Limb (tissue), 2 donors: Measurements from ENCODE around the gene HYAL3.

Source experiments
- DNase-seq, 2 donors: peaks; one replicate each; pipeline ENCODE4 v3.0.0-alpha.2; 2016; ENCODE audit errors: extremely low spot score in 2 of 2

HYAL3 gene

GRCh38 chr3:50298836-50299637, at the start of gene HYAL3, which contains the start of gene NAA80:
Gene HYAL3 (minus strand): TSS chr3:50299405. CDS start chr3:50295602, 3,803 bp downstream.
Gene NAA80 (minus strand): TSS chr3:50299405. CDS start chr3:50297463, 1,942 bp downstream.
- DNase-seq = peak; percentile 99 to 100

GRCh38 chr3:50347187-50347813, 48.1 kb upstream of the HYAL3 start:
- peak; percentile 74 to 85 for DNase-seq

GRCh38 chr3:50345586-50346234, 46.5 kb upstream of the HYAL3 start, which contains the start of gene ZMYND10:
Gene ZMYND10 (minus strand): TSS chr3:50345732. CDS start chr3:50345579, 153 bp downstream.
- peak; percentile 51 to 80 for DNase-seq

GRCh38 chr3:50345008-50345407, 45.8 kb upstream of the HYAL3 start:
- no peak for DNase-seq

GRCh38 chr3:50342813-50343633, 43.8 kb upstream of the HYAL3 start:
- DNase-seq = no peak

GRCh38 chr3:50341996-50342650, 42.9 kb upstream of the HYAL3 start:
- no peak for DNase-seq

- DNase-seq = no peak
Observed at GRCh38 chr3:50341537-50341936, 42.3 kb upstream of the HYAL3 start.

- peak; percentile 68 to 71 for DNase-seq
Observed at GRCh38 chr3:50340448-50341329, 41.5 kb upstream of the HYAL3 start, which contains the start of gene RASSF1. Gene RASSF1 (minus strand): TSS chr3:50340836. CDS start chr3:50340805, 31 bp downstream.

GRCh38 chr3:50340147-50340447, 40.9 kb upstream of the HYAL3 start:
- no peak for DNase-seq

- no peak for DNase-seq
Observed at GRCh38 chr3:50339485-50340146, 40.4 kb upstream of the HYAL3 start.

GRCh38 chr3:50338965-50339364, 39.8 kb upstream of the HYAL3 start:
- DNase-seq = no peak

GRCh38 chr3:50337175-50337861, 38.1 kb upstream of the HYAL3 start:
- DNase-seq = peak; percentile 98 to 99

- no peak for DNase-seq
Observed at GRCh38 chr3:50336452-50337174, 37.4 kb upstream of the HYAL3 start.

GRCh38 chr3:50334339-50335075, 35.3 kb upstream of the HYAL3 start:
- no peak for DNase-seq

GRCh38 chr3:50333744-50334328, 34.6 kb upstream of the HYAL3 start:
- no peak for DNase-seq

GRCh38 chr3:50331364-50331907, 32.2 kb upstream of the HYAL3 start:
- DNase-seq = no peak

GRCh38 chr3:50330330-50330729, 31.1 kb upstream of the HYAL3 start:
- DNase-seq = no peak
